HG03521 (cell line): ENCODE results near the gene GMPPA.

Experiments
- ATAC-seq: cut with Tn5 transposase; IDR thresholded peaks from one replicate; pipeline ENCODE4 v1.9.1; 2021; ENCODE audit warnings: mild to moderate bottlenecking, moderate library complexity; ENCODE audit not compliant: unreplicated experiment

GMPPA gene

GRCh38 chr2:219537657-219538488 lies 39.2 kb downstream of the GMPPA start:
- ATAC-seq = no peak

GRCh38 chr2:219538504-219538951 lies 39.8 kb downstream of the GMPPA start:
- ATAC-seq = no peak

GRCh38 chr2:219538956-219539788 lies 40.5 kb downstream of the GMPPA start:
- no peak for ATAC-seq

- ATAC-seq = no peak
Observed at GRCh38 chr2:219539926-219540678, 41.4 kb downstream of the GMPPA start.

- no peak for ATAC-seq
Observed at GRCh38 chr2:219540784-219541504, 42.3 kb downstream of the GMPPA start.

- ATAC-seq = peak; percentile 29
Observed at GRCh38 chr2:219541611-219542180, 43.0 kb downstream of the GMPPA start.

GRCh38 chr2:219542931-219543595 lies 44.4 kb downstream of the GMPPA start:
- ATAC-seq = peak; percentile 32

- ATAC-seq = peak; percentile 77
Observed at GRCh38 chr2:219543596-219544358, 45.1 kb downstream of the GMPPA start, which contains the start of the genes CHPF and TMEM198. Gene CHPF (minus strand): TSS chr2:219543809. CDS start chr2:219543538, 271 bp downstream. Gene TMEM198 (plus strand): TSS chr2:219544028. CDS start chr2:219544728, 700 bp downstream.

- no peak for ATAC-seq
Observed at GRCh38 chr2:219544567-219544966, 45.9 kb downstream of the GMPPA start.

GRCh38 chr2:219545295-219545942 lies 46.7 kb downstream of the GMPPA start:
- no peak for ATAC-seq

GRCh38 chr2:219545943-219546352 lies 47.3 kb downstream of the GMPPA start:
- no peak for ATAC-seq

- no peak for ATAC-seq
Observed at GRCh38 chr2:219547621-219548020, 48.9 kb downstream of the GMPPA start.

- ATAC-seq = no peak
Observed at GRCh38 chr2:219548990-219549389, 50.3 kb downstream of the GMPPA start.

GRCh38 chr2:219549619-219550018 lies 50.9 kb downstream of the GMPPA start:
- ATAC-seq = no peak

- ATAC-seq = no peak
Observed at GRCh38 chr2:219551441-219552381, 53.0 kb downstream of the GMPPA start.

- ATAC-seq = peak; percentile 92
Observed at GRCh38 chr2:219552382-219553167, 53.9 kb downstream of the GMPPA start.

GRCh38 chr2:219553168-219553417 lies 54.4 kb downstream of the GMPPA start:
- no peak for ATAC-seq
